GM18909 (cell line): ENCODE data around the gene PASD1.
A peak's percentile ranks its signal among the peaks of the same experiment; 100 is the strongest.
"Not testable (repeated sequence)": the region's sequence is repeated elsewhere in the genome, so short reads cannot be mapped to it uniquely, and the experiment has no call there.

ENCODE experiments used
- ATAC-seq: cut with Tn5 transposase; IDR thresholded peaks from one replicate; pipeline ENCODE4 v1.9.1; 2021; ENCODE audit warnings: mild to moderate bottlenecking; ENCODE audit not compliant: unreplicated experiment, poor library complexity

Gene PASD1

GRCh38 chrX:151563449-151563848 lies at the start of gene PASD1:
PASD1 (plus strand) TSS chrX:151563675; CDS start chrX:151601554, 37,879 bp downstream.
- ATAC-seq, result no peak

- no peak for ATAC-seq
Measured at GRCh38 chrX:151515237-151515636, 48.2 kb upstream of the PASD1 start.

GRCh38 chrX:151516538-151517187 lies 46.8 kb upstream of the PASD1 start:
- no peak for ATAC-seq

- no peak for ATAC-seq
Measured at GRCh38 chrX:151517421-151517820, 46.1 kb upstream of the PASD1 start.

- no peak for ATAC-seq
Measured at GRCh38 chrX:151523351-151523750, 40.1 kb upstream of the PASD1 start.

- no peak for ATAC-seq
Measured at GRCh38 chrX:151536571-151536970, 26.9 kb upstream of the PASD1 start.

GRCh38 chrX:151537572-151537971 lies 25.9 kb upstream of the PASD1 start:
- ATAC-seq, result no peak

- no peak for ATAC-seq
Measured at GRCh38 chrX:151538190-151539122, 25.0 kb upstream of the PASD1 start.

GRCh38 chrX:151543706-151544105 lies 19.8 kb upstream of the PASD1 start:
- peak; percentile 77 for ATAC-seq

- not testable (repeated sequence) for ATAC-seq
Measured at GRCh38 chrX:151546226-151546625, 17.2 kb upstream of the PASD1 start.

GRCh38 chrX:151551176-151551575 lies 12.3 kb upstream of the PASD1 start:
- not testable (repeated sequence) for ATAC-seq

GRCh38 chrX:151552743-151553142 lies 10.7 kb upstream of the PASD1 start:
- ATAC-seq, result no peak

GRCh38 chrX:151555301-151555700 lies 8.2 kb upstream of the PASD1 start:
- not testable (repeated sequence) for ATAC-seq

GRCh38 chrX:151562485-151562884 lies 990 bp upstream of the PASD1 start:
- not testable (repeated sequence) for ATAC-seq

- ATAC-seq, result not testable (repeated sequence)
Measured at GRCh38 chrX:151563003-151563402, 472 bp upstream of the PASD1 start.

- no peak for ATAC-seq
Measured at GRCh38 chrX:151564035-151564434, 560 bp downstream of the PASD1 start.

GRCh38 chrX:151566872-151567271 lies 3.4 kb downstream of the PASD1 start:
- not testable (repeated sequence) for ATAC-seq

- ATAC-seq, result no peak
Measured at GRCh38 chrX:151570561-151570960, 7.1 kb downstream of the PASD1 start.

- ATAC-seq, result not testable (repeated sequence)
Measured at GRCh38 chrX:151593384-151593783, 29.9 kb downstream of the PASD1 start.

GRCh38 chrX:151596282-151596681 lies 32.8 kb downstream of the PASD1 start:
- no peak for ATAC-seq

- ATAC-seq, result no peak
Measured at GRCh38 chrX:151604931-151605330, 41.5 kb downstream of the PASD1 start.
